OCI-M2 (cell line): Measurements from ENCODE around the gene GRAMD2A.

Experiments
- DNase-seq: peaks from one replicate; lab custom pipeline; 2025; ENCODE audit not compliant: unreplicated experiment; lab: John Stamatoyannopoulos, UW

Gene GRAMD2A

DNA sequence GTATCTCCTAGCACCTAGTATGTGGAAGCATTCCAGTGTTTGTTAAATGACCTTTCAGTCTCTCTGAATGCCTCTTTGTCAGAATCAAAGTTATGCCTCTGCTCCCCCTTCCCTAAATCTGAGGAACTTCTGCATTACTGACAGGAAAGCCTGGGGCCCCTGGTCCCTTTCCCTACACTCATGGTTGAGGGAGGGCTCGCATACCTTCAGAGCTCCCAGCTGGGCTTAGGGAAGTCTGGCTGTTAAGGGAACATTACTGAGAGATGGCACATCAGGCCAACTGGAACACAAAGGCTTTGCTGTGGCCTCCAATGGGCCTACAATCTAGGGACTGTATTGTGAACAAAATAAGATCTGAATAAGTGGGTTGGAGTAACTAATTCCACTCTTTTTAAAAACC is 23.1 kb upstream of the GRAMD2A start:
- no peak for DNase-seq

DNA sequence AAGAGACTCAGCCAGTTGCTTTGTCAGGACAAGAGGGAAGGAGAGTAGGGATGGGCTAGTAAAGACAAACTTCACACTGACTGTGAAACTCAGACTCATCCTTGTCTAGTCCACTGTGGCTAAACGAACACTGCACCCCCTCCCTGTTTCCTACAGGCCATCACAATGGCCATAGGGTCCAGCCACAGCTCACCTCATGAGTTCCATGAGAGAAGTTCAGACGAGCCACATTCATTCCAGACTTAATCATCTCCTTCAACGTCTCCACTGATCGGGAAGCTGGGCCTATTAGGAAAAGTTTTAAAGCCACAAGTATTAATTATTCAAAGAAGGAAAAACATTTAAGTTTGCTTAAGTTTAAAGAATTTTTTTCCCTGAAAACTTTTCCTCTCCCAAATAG is 19.6 kb upstream of the GRAMD2A start:
- no peak for DNase-seq

DNA sequence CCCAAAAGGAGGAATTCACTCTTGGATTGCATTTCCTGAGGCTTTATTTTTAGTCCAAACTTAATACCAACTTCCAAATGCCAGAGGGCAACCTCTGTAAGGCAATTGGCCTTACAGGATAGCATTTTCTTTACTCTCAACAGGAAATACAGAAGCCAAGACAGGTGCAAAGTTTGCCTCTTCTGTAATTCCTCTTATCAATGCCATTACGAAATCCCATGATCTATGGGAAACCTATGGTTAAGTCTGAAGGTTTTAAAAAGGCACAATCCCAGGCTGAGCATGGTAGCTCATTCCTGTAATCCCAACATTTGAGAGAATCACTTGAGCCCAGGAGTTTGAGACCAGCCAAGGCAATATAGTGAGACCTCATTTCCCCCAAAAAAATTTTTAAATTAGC is 18.5 kb upstream of the GRAMD2A start:
- no peak for DNase-seq

DNA sequence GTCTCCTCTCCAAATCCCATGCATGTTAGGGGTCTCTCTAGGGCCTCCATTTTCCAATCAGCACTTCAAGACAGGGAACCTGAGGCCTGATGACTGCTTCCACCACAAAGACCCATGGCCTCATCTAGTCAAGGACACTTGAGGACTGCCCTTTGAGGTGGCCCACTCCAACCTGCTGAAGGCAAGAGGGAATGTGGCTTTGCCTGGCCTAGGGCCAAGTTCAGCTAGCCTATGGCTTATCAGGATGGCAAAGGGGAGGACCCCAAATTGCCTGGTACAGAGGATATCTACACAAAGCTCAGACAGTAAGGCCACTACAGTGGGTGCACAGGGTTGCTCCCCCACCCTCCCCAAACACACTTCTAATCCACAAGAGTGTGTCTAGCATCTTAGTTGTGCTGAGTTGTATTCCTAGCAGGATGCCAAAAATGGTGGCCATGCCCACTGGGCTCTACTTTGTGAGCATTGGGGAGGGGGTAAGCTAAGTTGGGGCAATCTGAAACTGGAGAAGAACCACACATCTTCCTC is 10.0 kb upstream of the GRAMD2A start:
- DNase-seq, result no peak

DNA sequence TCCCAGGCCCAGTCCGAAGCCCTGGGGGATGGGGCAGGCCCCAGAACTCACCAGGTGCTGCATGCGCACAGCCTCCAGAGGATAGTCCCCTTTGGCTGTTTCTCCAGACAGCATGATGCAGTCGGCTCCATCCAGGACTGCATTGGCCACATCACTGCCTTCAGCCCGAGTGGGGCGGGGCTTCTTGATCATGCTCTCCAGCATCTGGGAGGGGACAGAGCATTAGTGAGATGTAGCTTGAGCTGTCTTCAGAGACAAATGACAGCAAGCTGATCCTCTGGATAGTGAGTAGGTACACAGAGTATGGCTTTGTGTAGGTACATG is 9.1 kb upstream of the GRAMD2A start:
- DNase-seq, result no peak

DNA sequence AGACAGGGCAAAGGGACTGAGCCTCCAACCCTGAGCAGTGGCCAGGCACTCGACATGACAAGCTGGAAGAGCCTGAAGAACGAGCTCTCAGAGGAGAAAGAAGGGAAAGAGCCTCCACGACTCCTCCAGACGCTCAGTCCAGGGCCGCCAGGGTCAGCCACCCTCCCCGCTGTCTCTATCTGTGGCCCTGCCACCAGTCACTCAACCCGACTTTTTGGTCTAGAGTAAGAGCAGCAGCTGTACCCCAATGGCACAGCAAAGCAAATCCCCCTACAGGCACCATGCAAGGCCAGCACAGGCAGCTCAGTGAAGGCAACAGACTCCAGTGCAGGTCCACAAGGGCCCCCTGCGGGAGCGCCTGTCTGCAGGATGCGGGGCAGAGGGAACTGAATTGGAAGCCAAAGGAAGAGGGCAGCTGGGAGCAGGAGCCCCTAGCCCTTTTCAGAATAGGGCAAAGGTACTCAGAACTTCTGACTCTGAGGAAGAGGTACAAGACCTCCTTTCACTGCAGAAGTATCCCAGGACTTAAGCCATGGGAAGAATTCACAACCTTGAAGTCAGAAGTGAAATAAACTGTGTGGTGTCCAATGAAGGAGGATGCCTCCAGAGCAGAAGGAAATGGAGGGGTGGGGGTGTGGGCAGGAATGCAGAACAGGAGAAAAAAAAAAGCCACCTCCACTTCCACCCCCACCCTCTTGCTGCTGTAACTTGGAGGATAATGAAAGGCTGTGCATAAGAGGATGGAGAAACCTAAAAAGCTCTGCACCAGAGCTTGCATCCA is 8.5 kb upstream of the GRAMD2A start:
- no peak for DNase-seq

DNA sequence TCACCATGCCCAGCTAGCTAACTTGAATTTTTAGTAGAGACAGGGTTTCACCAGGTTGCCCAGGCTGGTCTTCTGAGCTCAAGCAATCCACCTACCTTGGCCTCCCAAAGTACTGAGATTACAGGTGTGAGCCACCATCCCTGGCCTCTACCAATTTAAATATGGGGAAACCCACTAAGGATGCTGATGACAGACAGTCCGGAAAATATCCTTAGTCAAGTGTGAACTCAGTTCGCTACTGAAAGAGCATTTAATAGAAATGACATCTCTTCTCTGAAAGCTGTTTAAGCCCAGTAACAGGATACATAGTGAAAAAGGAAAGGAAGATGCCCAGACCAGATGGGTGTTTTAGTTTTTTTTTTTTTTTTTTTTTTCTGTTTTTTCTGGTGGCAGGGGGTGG is 7.7 kb upstream of the GRAMD2A start:
- DNase-seq, result no peak

DNA sequence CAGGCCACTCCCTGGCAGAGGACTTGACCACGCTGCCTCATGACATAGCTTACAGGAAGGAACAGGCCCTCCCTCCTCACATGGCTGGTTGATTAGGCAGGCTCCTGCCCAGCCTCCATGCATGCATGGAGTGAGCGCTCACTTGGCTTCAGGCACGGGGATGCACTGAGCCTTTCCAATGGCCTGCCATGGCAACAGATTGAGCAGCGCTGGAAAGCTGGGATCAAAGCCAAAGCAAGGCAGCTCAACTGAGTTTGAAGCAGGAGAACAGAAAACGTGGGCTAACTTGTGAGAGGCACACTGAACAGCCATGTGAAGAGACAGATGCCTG is 5.9 kb upstream of the GRAMD2A start:
- DNase-seq, result no peak

DNA sequence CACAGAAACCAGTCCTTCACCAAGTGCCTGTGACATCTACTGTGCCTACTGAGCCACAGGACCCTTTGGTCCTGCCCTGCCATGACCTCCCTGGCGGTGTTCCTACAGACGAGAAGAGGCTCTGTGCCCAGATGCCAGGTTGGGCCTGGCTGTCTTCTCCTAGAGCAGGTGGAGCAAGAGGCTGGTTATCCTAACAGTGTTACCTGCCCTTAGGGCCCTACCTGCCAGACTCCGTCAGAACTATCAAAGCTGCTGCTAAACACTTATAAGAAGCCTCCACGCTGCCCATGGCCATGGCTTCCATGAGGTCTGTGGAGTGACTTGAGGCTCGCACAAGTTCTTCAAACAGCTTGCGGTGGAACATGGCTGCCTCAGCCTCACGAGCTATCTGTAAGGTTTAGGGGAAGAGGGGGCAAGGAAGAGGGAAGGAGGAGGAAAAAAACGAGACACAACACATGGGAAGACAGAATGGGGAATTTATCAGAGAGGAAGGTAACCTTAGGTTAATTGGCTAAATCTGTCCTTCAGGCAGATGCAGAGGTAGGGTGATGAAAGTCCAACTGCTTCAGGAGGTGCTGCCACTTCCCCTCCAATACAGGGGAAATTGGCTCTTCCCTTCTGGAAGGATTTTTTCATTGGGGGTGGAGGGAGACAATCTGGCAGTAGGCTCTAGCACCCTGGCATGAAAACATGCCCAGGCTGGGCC is 5.4 kb upstream of the GRAMD2A start:
- no peak for DNase-seq

DNA sequence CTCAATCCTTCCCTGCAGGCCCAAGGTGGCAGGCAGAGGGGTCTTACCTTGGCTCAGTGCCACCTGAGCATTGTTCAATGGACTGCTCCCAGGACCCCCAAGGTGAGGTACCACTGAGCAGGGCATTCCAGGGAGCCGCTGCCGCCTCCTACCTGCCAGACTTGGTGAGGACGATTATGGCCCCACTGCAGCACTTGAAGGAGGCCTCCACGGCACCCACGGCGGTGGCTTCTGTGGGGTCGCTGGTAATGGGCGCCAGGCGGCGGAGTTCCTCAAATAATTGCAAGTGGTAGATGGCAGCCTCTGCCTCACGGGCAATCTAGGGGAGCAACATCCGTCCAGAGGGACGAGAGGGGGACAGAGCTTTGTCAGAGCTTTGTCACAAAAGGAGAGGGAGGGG is 4.7 kb upstream of the GRAMD2A start:
- no peak for DNase-seq

DNA sequence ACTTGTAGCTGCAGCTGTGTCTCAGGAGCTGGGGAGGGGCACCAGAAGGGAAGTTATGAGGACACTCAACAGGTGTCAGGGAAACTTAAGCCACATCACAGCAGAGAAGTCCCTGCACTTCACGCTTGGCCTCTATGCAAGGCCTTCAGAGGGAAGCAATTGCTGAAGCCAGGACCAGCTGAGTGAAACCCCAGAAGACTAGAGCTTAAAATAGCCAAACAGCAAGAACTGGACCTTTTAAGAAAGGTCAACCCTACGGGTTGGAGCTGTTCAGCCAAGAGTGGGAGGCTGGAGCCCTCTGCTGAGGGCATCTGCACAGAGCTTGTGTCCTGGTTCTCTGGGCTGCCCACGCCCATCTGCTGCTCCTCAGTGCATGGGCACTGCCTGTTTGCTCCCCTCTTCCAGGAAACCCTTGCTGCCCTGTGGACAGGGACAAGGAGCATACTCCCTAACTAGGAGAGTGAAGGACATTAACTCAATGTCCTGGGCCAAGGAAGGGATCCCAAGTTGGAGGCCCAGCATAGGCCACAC is 3.9 kb upstream of the GRAMD2A start:
- DNase-seq, result no peak

DNA sequence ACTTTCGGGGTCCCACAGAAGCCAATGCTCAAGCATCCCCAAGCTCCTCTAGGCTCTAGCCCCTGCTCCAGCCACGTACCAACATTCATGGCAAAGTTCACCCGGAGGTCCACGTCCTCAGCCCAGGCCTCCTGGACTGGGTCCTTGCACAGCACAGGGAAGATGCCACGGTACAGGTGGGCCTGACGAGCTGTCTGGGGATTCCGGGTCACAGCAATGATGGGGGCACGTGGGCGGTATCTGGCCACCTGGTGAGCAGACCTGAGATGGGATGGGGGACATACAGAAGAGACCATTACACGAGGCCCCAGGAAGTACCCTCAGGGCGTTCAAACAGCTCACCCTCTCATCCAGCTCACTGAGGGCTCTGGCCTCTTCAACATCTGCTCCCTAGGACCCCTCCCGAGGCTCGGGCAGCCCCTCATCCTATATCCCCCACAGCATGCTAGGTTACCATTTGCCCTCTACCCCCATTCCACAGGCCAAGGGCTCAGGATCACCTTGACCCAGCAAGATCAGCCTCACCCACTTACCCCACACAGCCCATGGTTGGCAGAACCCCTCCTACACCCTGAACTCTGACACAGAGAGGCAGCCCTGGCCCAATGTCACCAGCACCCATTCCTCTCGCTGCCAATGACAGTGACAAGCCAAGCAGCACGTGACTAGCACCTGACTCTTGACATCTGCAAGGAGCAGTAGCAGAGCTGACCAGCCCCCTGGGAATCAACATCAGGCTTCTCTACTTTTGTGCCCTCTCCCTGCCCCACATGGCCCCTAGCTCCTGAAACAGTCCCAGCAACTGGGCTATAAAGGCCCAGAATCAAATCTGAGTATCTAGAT is 3.0 kb upstream of the GRAMD2A start:
- DNase-seq, result no peak

DNA sequence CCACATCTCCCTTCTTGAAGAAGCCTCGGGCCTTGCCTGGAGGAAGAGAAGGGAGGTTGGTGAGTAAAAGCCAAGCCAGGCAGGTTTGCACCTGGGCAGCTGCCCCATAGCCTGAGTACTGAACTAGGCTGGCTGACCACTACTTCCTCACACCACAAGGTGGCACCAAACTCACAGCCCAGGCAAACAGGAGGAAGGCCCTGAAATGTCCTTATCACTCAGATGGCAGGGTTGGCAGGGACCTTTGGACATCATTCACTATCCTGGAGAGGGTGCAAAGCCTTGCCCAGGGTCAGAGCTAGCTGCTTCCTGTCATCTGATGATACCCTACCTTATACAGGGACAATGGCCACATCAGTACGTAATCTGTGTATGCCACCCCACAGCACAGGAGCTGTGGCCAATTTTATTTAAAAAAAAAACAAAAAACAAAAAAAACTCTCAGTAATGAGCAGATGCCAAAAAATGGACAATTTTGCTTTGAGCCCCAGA is 2.2 kb upstream of the GRAMD2A start:
- no peak for DNase-seq

DNA sequence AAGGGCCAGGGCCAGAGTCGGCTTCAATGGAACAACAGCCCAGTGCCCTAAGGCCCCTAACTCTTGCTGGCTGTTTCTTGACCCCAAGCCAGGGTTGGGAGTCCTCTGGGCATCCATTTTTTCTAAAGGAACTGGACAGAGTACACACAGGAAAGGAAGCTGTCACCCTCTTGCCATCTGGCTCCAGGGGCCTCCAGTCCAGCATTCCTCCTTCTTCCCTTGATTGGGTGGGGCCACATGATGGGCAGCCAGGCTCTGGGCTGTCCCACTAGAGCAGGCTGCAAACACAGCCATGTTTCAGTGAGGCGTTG is 1.6 kb upstream of the GRAMD2A start:
- DNase-seq, result no peak

DNA sequence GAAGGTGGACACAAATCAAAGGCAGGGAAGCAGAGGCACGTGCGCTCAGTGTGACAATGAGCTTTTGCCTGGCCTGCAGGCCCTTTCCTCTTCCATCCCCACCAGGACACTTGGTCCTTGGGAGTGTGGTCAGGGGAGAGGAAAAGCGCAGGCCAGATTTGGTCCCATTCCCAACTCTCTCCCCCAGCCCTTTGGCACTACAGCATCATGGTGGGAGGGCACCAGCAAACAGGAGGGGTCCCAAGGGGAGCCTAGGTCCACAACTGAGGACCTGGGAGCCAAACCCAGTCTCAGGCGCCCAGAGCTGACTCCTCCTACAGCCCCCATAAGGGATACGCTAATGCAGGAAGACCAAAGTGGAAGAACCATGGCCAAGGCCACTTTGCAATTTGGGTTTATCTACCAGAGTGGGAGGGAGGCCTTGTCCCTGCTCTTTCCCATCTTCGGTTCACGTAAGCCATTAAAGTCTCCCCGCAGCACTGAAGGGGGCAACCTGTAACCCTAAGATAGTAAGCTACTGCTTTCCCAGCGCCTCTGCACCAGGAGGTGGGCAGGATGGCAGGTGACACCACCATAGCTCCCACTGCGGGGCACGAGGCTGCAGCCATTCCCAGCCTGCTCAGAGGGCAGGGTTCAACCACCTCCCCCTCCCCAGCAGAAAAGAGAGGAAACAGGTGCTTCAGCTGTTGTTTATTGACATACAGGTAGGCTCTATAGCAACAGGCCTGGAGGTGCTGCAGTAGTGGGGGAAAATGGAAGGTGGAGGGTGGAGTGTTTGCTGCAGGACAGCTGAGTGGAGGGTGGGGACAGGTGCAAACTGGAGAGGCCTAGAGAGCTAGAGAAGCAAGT is 993 bp upstream of the GRAMD2A start:
- DNase-seq, result no peak

DNA sequence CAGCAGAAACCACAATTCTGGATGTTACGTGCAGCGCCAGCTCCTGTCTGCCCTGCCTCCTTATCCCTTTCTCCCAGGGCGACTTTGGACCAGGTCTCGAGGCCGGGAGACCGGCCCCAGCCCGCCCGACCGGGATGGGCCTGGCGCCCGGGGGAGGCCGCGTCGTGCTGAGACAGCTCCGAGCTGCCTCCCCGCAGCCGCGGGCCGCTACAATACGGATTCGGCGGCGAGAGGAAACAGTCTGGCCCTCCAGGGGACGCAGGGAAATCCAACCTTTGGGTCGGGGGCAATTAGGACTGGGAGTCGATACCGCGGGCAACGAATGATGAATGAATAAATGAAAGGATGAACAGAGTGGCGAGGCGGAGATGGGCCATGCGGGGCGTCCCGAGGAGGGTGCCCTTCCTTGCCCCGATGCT is 537 bp downstream of the GRAMD2A start:
- DNase-seq, result no peak

DNA sequence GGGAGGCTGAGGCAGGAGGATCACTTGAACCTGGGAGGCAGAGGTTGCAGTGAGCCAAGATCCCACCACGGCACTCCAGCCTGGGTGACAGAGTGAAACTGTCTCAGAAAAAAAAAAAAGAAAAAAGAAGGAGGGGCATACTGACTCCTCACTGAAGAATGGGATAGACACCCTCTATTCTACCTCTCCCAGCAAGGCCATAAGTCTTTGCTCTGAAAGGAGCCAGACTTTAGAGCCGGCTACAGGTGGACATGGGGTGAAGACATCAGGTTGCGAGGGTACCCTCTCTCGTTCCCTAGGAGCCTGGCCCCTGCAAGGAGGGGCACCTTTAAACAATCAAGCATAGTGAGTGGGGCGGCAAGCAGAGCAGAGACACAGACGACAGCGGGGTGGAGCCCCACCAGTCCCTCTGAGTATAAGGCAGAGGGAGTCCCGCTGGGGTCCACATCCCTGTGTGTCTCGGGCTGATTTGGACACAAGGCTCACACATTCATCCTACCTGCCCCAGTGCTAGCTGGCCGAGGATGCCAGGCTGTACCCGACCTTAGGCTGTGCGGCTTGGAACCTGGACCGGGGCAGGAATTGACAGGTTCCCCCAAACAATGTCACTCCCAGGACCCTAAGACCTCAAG is 1.1 kb downstream of the GRAMD2A start:
- DNase-seq, result no peak

DNA sequence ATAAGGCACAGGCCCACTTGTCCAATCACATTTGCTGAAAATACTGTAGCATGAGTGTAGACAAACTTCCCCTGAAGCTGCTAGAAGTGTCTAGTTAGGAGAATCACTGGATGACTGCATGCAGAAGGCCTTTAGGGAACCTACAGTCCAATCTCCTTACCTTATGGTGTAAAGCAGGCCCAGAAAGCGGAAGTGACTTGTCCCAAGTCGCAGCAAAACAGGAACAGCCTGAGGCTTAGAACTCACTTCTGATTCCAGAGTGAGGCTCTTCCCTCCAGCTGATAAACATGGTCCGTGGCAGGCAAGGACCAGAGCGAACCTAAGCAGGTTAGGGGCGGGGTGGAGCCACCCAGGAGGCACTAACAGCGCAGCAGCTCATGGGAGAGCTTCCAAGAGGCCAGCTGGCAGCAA is 2.5 kb downstream of the GRAMD2A start:
- peak; percentile 8 for DNase-seq

DNA sequence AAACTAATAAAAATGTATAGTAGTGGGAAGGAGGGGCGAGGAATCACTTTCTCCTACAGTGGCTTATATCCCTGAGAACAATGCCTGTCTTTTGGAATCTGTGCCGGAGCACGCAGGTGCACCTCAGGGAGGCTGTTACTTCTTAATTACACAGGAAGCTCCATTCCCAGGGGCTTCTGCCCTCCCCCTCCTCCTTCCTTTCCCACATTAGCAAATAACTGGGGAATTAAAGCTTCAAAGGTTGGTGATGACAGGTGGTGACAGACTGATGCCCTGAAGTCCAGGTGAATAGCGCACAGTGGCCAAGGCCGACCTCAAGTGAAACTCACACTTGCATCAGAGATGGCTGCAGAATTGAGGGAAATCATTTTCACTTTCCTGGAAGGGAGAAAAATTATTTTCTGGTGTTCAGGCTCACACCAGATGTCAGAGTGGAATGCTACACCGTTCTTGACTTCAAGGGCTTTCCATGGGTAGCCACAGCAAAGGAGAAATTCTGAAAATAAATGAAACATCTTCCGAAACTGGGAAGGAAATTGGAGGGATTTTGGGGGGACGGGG is 3.7 kb downstream of the GRAMD2A start:
- DNase-seq, result no peak

DNA sequence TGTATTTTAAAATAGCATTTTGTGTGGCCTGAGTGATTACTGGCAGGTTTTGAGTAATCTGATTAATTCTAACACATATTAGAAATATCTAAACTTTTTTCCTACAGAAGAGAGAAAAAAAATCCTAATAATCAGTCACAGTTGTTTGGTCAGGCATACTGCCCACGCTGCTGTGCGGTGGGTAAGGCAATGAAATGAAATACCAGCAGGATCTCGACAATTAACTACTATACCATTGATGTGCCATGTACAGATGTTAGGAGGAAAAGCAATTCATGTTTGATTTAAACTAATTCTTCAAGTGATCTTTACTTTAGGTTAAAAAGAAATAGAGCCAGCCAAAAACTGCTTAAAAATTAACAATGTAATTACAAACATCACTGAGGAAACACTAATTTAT is 5.2 kb downstream of the GRAMD2A start:
- no peak for DNase-seq
